GM23248 (cell line): ENCODE data around the gene LMX1B.

ENCODE experiments used
- EZH2 ChIP-seq: fragments of 200-600 bp; sonication (generic); IDR thresholded peaks from 2 replicates; pipeline ENCODE4 v1.6.1; 2018; ENCODE audit warnings: antibody characterized with exemption, mild to moderate bottlenecking; ENCODE audit not compliant: insufficient read depth, poor library complexity, severe bottlenecking
- EZH2phosphoT487 ChIP-seq: fragments of 200-600 bp; sonication (generic); IDR thresholded peaks from 2 replicates; pipeline ENCODE4 v1.6.1; 2018; ENCODE audit warnings: antibody characterized with exemption, moderate library complexity, mild to moderate bottlenecking, low read depth; ENCODE audit not compliant: insufficient read depth

GRCh38 chr9:126678989-126679388, 65.3 kb downstream of the LMX1B start:
- TF ChIP-seq EZH2 (no peak), EZH2phosphoT487 (no peak)
